ENCODE measurements around the gene TTC17.
"Not testable (repeated sequence)": the region's sequence is repeated elsewhere in the genome, so short reads cannot be mapped to it uniquely, and the experiment has no call there.

The TTC17 gene

GRCh38 chr11:43358801-43359421 is at the start of gene TTC17:
Gene TTC17 (plus strand): TSS chr11:43358920. CDS start chr11:43358955, 35 bp downstream.
- in situ Hi-C loops (cut with HindIII; ENCODE audit: low sequenced_read_pairs): no loop called here

GRCh38 chr11:43311791-43312607 is 46.7 kb upstream of the TTC17 start, which contains the start of gene API5:
Gene API5 (plus strand): TSS chr11:43311996. CDS start chr11:43312128, 132 bp downstream.
- in situ Hi-C loops (cut with HindIII; ENCODE audit: low sequenced_read_pairs): no loop called here

GRCh38 chr11:43315966-43316365 is 42.8 kb upstream of the TTC17 start:
- in situ Hi-C loops (cut with HindIII; ENCODE audit: low sequenced_read_pairs): no loop called here

GRCh38 chr11:43316451-43316850 is 42.3 kb upstream of the TTC17 start:
- in situ Hi-C loops (cut with HindIII; ENCODE audit: low sequenced_read_pairs): no loop called here

- in situ Hi-C loops (cut with HindIII; ENCODE audit: low sequenced_read_pairs): no loop called here
Observed at GRCh38 chr11:43327987-43328386, 30.7 kb upstream of the TTC17 start.

- in situ Hi-C loops (cut with HindIII; ENCODE audit: low sequenced_read_pairs): no loop called here
Observed at GRCh38 chr11:43328482-43328881, 30.2 kb upstream of the TTC17 start.

GRCh38 chr11:43341159-43341558 is 17.6 kb upstream of the TTC17 start:
- in situ Hi-C loops (cut with HindIII; ENCODE audit: low sequenced_read_pairs): no loop called here

GRCh38 chr11:43351426-43351825 is 7.3 kb upstream of the TTC17 start:
- in situ Hi-C loops (cut with HindIII; ENCODE audit: low sequenced_read_pairs): not testable (repeated sequence)

GRCh38 chr11:43354311-43354710 is 4.4 kb upstream of the TTC17 start:
- in situ Hi-C loops (cut with HindIII; ENCODE audit: low sequenced_read_pairs): no loop called here

- in situ Hi-C loops (cut with HindIII; ENCODE audit: low sequenced_read_pairs): no loop called here
Observed at GRCh38 chr11:43356336-43356735, 2.4 kb upstream of the TTC17 start.

- in situ Hi-C loops (cut with HindIII; ENCODE audit: low sequenced_read_pairs): no loop called here
Observed at GRCh38 chr11:43358279-43358800, 380 bp upstream of the TTC17 start.

- in situ Hi-C loops (cut with HindIII; ENCODE audit: low sequenced_read_pairs): no loop called here
Observed at GRCh38 chr11:43359422-43359818, 700 bp downstream of the TTC17 start.

- in situ Hi-C loops (cut with HindIII; ENCODE audit: low sequenced_read_pairs): no loop called here
Observed at GRCh38 chr11:43360361-43361032, 1.8 kb downstream of the TTC17 start.

- in situ Hi-C loops (cut with HindIII; ENCODE audit: low sequenced_read_pairs): no loop called here
Observed at GRCh38 chr11:43366677-43367076, 8.0 kb downstream of the TTC17 start.

- in situ Hi-C loops (cut with HindIII; ENCODE audit: low sequenced_read_pairs): no loop called here
Observed at GRCh38 chr11:43367382-43368178, 8.9 kb downstream of the TTC17 start.

GRCh38 chr11:43376065-43376464 is 17.3 kb downstream of the TTC17 start:
- in situ Hi-C loops (cut with HindIII; ENCODE audit: low sequenced_read_pairs): no loop called here

GRCh38 chr11:43376594-43376993 is 17.9 kb downstream of the TTC17 start:
- in situ Hi-C loops (cut with HindIII; ENCODE audit: low sequenced_read_pairs): no loop called here

- in situ Hi-C loops (cut with HindIII; ENCODE audit: low sequenced_read_pairs): no loop called here
Observed at GRCh38 chr11:43377389-43377788, 18.7 kb downstream of the TTC17 start.

- in situ Hi-C loops (cut with HindIII; ENCODE audit: low sequenced_read_pairs): no loop called here
Observed at GRCh38 chr11:43378897-43379296, 20.2 kb downstream of the TTC17 start.

- in situ Hi-C loops (cut with HindIII; ENCODE audit: low sequenced_read_pairs): no loop called here
Observed at GRCh38 chr11:43381802-43382201, 23.1 kb downstream of the TTC17 start.

- in situ Hi-C loops (cut with HindIII; ENCODE audit: low sequenced_read_pairs): no loop called here
Observed at GRCh38 chr11:43382614-43383013, 23.9 kb downstream of the TTC17 start.
